Stimulated activated CD8-positive, alpha-beta memory T cell treated with anti-CD3 and anti-CD28 coated beads, Interleukin-7, amount 100 ng/mL, for 1 hour (primary cell): ENCODE data around the gene TET2.
"Not testable (repeated sequence)": the region's sequence is repeated elsewhere in the genome, so short reads cannot be mapped to it uniquely, and the experiment has no call there.

Experiments
- DNase-seq, 2 donors: peaks; one replicate each; pipeline ENCODE4 v3.0.0-alpha.2; 2020; ENCODE audit warnings: low read depth in 2 of 2

The TET2 gene

GRCh38 chr4:105288121-105288520 lies 141.4 kb downstream of the TET2 start:
- DNase-seq, result no peak

- no peak for DNase-seq
Observed at GRCh38 chr4:105291925-105292324, 145.2 kb downstream of the TET2 start.

- no peak for DNase-seq
Observed at GRCh38 chr4:105293360-105293759, 146.7 kb downstream of the TET2 start.

- no peak for DNase-seq
Observed at GRCh38 chr4:105296672-105297071, 150.0 kb downstream of the TET2 start.

- not testable (repeated sequence) for DNase-seq
Observed at GRCh38 chr4:105299027-105299426, 152.4 kb downstream of the TET2 start.

GRCh38 chr4:105304085-105304484 lies 157.4 kb downstream of the TET2 start:
- DNase-seq, result no peak

GRCh38 chr4:105305019-105305836 lies 158.6 kb downstream of the TET2 start:
- no peak for DNase-seq

GRCh38 chr4:105306158-105306781 lies 159.6 kb downstream of the TET2 start:
- no peak for DNase-seq

GRCh38 chr4:105306820-105307219 lies 160.1 kb downstream of the TET2 start:
- DNase-seq, result no peak

- no peak for DNase-seq
Observed at GRCh38 chr4:105318486-105318885, 171.8 kb downstream of the TET2 start.

- DNase-seq, result no peak
Observed at GRCh38 chr4:105327222-105327621, 180.5 kb downstream of the TET2 start.

- no peak for DNase-seq
Observed at GRCh38 chr4:105327956-105328355, 181.3 kb downstream of the TET2 start.

GRCh38 chr4:105329081-105329480 lies 182.4 kb downstream of the TET2 start:
- no peak for DNase-seq
